Esophagus squamous epithelium (tissue), 5 donors: ENCODE measurements around the gene KRTAP4-4. TPM values are rescaled to one million over a fixed set of nuclear protein-coding genes. Genes with fewer than 3 reads are reported as not detected.
"Not testable (repeated sequence)": the region's sequence is repeated elsewhere in the genome, so short reads cannot be mapped to it uniquely, and the experiment has no call there.

ENCODE experiments used
- DNase-seq: peaks from one replicate; lab custom pipeline; 2025; lab: John Stamatoyannopoulos, UW
- H3K27ac ChIP-seq, 4 donors: fragments of 200-600 bp; sonication (generic); one replicate each; pipeline ENCODE4 v1.5.1; 2016 to 2019; ENCODE audit warnings: mild to moderate bottlenecking in 1 of 4
- H3K27me3 ChIP-seq, 4 donors: fragments of 200-600 bp; sonication (generic); 1 replicate in 3 of 4; 2 replicates in 1 of 4; pipeline versions ENCODE4 v1.5.1 to v1.6.0; 2017 to 2021; ENCODE audit warnings: antibody characterized with exemption in 1 of 4
- H3K36me3 ChIP-seq, 3 donors: fragments of 200-600 bp; sonication (generic); one replicate each; pipeline ENCODE4 v1.5.1; 2016 to 2019
- H3K4me1 ChIP-seq, 3 donors: fragments of 200-600 bp; sonication (generic); one replicate each; pipeline ENCODE4 v1.5.1; 2017 to 2019
- H3K4me3 ChIP-seq, 4 donors: fragments of 200-600 bp; sonication (generic); 1 replicate in 3 of 4; 2 replicates in 1 of 4; pipeline ENCODE4 v1.5.1; 2016 to 2019; ENCODE audit warnings: mild to moderate bottlenecking in 2 of 4, moderate library complexity in 1 of 4
- H3K9me3 ChIP-seq, 3 donors: fragments of 200-600 bp; sonication (generic); one replicate each; pipeline ENCODE4 v1.5.1; 2016 to 2019
- POLR2A ChIP-seq, 4 donors: fragments of 450-650 bp; IDR thresholded peaks; one replicate each; pipeline ENCODE4 v1.6.1; 2017; ENCODE audit warnings: antibody characterized with exemption in 4 of 4, mild to moderate bottlenecking in 4 of 4, moderate library complexity in 3 of 4
- WGBS, 2 donors: methylation state at CpG; one replicate each; pipeline ENCODE4 v1.1.5; 2018; 5-methylcytosine and 5-hydroxymethylcytosine counted together
- intact Hi-C: fragments of 100-400 bp; cut with DNase I; formaldehyde crosslinking; loops from one replicate; pipeline ENCODE4 v1.15.0; 2022
- total RNA-seq, 4 donors: library from RNA; depleted of rRNA; stranded (reverse); fragments of >200 nt; gene quantifications; one replicate each; pipeline ENCODE4 v1.1.0, GENCODE V29; 2016
- TF ChIP-seq, protein P1 (sequence below), 6 experiments: fragments of 450-650 bp in 4 of 6; fragments of 200-600 bp in 2 of 6; sonication (generic) in 2 of 6; IDR thresholded peaks; one replicate each; pipeline ENCODE4 v1.5.1; 2016 to 2019; ENCODE audit warnings: antibody characterized with exemption in 6 of 6, mild to moderate bottlenecking in 4 of 6, moderate library complexity in 4 of 6
- donor health status: DM: yes; HTN: yes; CAD: no.

Gene KRTAP4-4
- total RNA-seq, 4 donors from 2014 or later, result not detected

DNA sequence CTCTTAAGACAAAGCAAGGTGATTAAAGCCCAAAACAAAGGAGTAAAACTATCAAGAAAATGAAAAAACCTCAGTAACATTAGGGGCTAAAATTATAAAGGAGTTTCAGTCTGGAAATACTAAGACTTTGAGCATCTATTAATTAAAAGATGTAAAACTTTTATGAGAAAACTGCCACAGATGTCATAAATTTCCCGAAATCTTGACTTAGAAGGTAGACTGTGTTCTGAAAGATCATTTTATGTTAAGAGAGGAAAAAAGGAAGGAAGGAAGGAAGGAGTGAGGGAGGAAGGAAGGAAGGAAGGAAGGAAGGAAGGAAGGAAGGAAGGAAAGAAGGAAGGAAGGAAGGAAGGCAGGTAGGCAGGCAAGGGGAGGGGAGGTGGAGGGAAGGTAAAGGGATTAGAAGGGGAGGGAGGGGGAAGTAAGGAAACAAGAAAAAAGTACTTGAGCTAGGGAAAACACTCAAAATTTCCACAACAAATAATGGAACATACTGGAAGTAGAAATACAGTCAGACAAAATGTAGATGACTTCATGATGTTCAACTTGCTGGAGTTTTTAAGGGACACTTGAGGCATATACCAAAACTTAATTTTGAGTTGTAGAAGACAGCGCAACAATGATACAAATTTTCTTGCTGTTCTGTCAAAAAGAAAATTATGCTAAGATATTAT lies 12.9 kb downstream of the KRTAP4-4 start:
- no peaks in the 10 kb centered on the region for H3K36me3 ChIP-seq
- peaks cover 0 to 14% (median 14%) of the 10 kb centered on the region in 3 donors for H3K9me3 ChIP-seq
- DNase-seq, result no peak
- TF ChIP-seq, protein P1, sequence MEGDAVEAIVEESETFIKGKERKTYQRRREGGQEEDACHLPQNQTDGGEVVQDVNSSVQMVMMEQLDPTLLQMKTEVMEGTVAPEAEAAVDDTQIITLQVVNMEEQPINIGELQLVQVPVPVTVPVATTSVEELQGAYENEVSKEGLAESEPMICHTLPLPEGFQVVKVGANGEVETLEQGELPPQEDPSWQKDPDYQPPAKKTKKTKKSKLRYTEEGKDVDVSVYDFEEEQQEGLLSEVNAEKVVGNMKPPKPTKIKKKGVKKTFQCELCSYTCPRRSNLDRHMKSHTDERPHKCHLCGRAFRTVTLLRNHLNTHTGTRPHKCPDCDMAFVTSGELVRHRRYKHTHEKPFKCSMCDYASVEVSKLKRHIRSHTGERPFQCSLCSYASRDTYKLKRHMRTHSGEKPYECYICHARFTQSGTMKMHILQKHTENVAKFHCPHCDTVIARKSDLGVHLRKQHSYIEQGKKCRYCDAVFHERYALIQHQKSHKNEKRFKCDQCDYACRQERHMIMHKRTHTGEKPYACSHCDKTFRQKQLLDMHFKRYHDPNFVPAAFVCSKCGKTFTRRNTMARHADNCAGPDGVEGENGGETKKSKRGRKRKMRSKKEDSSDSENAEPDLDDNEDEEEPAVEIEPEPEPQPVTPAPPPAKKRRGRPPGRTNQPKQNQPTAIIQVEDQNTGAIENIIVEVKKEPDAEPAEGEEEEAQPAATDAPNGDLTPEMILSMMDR (IDR thresholded peaks at IDR 0.05), result no peak
- TF ChIP-seq POLR2A (IDR thresholded peaks at IDR 0.05), result no peak
- no peaks in the 10 kb centered on the region for H3K27me3 ChIP-seq
- no peak overlapping the region for H3K27ac ChIP-seq
- intact Hi-C loops, result no loop called here
- 88 to 93% methylated on average over 2 of the region's 2 CpGs for WGBS, 2 donors
- no peak overlapping the region for H3K4me3 ChIP-seq
- no peaks in the 10 kb centered on the region for H3K4me1 ChIP-seq

DNA sequence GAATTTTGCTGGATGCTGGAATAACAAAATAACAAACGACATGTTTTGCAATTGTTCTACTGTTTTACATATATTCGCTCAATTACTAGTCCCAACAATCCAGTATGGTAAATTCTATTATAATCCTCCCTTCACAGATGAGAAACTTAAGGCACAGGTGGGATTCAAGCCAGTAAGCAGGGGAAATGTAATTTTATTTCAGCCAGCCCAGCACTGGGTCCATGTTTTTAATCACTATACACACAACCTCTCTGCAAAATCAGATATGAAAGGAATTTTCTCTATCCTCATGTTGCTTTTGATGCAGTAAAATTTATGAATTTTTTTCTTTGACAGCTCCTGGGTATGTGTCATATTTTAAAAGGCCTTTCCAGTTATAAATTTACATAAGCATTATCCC lies 15.3 kb downstream of the KRTAP4-4 start:
- no peak overlapping the region for H3K27ac ChIP-seq
- H3K36me3 ChIP-seq, result no peaks in the 10 kb centered on the region
- WGBS, 2 donors, result 83 to 91% methylated on average over 2 of the region's 2 CpGs
- intact Hi-C loops, result no loop called here
- H3K4me3 ChIP-seq, result no peak overlapping the region
- H3K27me3 ChIP-seq, result peaks cover 0 to 1% (median 0%) of the 10 kb centered on the region in 4 donors
- H3K9me3 ChIP-seq, result peaks cover 0 to 21% (median 17%) of the 10 kb centered on the region in 3 donors
- no peaks in the 10 kb centered on the region for H3K4me1 ChIP-seq
- DNase-seq, result no peak
- TF ChIP-seq, protein P1 (IDR thresholded peaks at IDR 0.05), result no peak
- TF ChIP-seq POLR2A (IDR thresholded peaks at IDR 0.05), result no peak

DNA sequence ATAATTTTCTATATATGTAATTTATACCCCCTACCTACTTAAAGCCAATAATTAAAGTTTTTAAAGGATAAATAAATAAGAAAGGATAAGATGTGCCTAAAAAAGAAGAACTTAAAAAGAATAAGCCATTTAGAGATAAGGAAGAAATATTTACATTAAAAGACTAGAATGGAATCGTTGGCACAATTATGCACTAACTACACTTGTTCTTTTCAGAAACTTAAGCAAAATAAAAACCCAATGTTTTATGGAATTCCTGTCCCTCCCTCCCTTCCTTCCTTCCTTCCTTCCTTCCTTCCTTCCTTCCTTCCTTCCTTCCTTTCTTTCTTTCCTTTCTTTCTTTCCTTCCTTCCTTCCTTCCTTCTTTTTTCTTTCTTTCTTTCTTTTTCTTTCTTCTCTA lies 15.7 kb downstream of the KRTAP4-4 start:
- Histone ChIP-seq H3K4me3 (no peak overlapping the region), H3K9me3 (peaks cover 0 to 25% (median 18%) of the 10 kb centered on the region in 3 donors), H3K27ac (no peak overlapping the region), H3K36me3 (no peaks in the 10 kb centered on the region), H3K27me3 (peaks cover 0 to 6% (median 0%) of the 10 kb centered on the region in 4 donors), H3K4me1 (no peaks in the 10 kb centered on the region)
- intact Hi-C loops, result no loop called here
- DNase-seq, result no peak
- TF ChIP-seq POLR2A (IDR thresholded peaks at IDR 0.05), result no peak
- TF ChIP-seq, protein P1 (IDR thresholded peaks at IDR 0.05), result no peak
- 82 to 84% methylated on average over 1 of the region's 1 CpG for WGBS, 2 donors

DNA sequence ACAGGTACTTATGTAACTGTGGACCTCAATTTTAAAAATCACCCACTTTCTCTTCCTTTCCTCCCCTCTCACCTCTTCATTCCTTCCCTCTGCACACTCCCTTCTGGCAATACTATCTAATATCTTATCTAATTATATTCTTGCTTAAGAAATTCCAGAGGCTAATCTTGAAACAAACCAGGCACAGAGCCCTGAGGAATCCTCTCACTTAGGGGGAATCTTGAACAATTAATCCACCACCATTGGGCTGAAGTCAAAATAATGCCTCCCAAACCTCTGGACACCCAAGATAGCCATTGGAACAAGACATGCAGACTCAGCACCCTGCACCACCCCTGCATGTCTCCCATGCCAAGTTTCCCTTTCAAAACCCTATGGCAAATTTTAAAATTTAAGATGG lies 19.2 kb downstream of the KRTAP4-4 start:
- TF ChIP-seq POLR2A (IDR thresholded peaks at IDR 0.05), result no peak
- TF ChIP-seq, protein P1 (IDR thresholded peaks at IDR 0.05), result no peak
- no peaks in the 10 kb centered on the region for H3K36me3 ChIP-seq
- no peaks in the 10 kb centered on the region for H3K4me1 ChIP-seq
- H3K27ac ChIP-seq, result no peak overlapping the region
- DNase-seq, result no peak
- intact Hi-C loops, result no loop called here
- peaks cover 0 to 27% (median 18%) of the 10 kb centered on the region in 3 donors for H3K9me3 ChIP-seq
- no peak overlapping the region for H3K4me3 ChIP-seq
- H3K27me3 ChIP-seq, result peaks cover 0 to 9% (median 0%) of the 10 kb centered on the region in 4 donors

DNA sequence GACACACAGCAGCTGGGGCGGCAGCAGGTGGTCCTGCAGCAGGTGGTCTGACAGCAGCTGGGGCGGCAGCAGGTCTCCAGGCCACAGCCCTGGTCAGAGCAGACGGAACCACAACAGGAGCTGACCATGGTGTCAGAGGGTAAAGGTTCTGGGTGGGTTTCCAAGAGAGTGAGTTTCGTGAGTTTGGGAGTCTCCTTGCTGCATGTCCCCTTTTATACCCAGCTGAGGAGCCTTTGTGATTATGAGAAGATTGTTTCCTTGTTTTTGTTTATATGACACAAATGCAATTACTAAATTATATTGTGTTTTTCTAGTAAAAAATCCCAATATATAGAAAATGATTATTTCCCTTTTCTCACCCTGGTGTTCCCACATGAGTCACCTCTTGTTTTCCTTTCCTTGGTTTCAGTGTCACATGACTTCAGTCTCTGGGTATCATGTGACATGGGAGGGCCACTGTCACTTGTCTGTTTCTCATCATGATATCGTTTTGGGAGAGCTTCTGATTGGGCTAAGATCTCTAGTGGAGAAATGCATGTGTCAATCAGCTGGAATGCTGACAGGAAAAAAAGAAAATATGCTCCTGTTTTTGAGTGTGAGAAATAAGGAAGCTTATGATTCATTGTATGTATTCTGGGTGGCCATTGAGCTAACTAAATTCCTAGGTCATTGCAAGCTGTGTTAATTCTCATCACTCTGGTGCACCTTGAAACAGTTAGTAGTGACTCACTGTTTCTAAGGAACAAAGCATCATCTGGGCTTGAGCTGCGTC lies 20.0 kb downstream of the KRTAP4-4 start, which contains the start of gene KRTAP4-6:
Gene KRTAP4-6 (minus strand): TSS at position 185 of the 772 bp plus-strand sequence. CDS start 57 bp downstream, at position 128.
- no peaks in the 10 kb centered on the region for H3K36me3 ChIP-seq
- intact Hi-C loops, result no loop called here
- WGBS, 2 donors, result 70 to 75% methylated on average over 6 of the region's 6 CpGs
- H3K4me3 ChIP-seq, result no peak within 1 kb of the TSS
- H3K27ac ChIP-seq, result no peak within 1 kb of the TSS
- peaks cover 0 to 27% (median 18%) of the 10 kb centered on the region in 3 donors for H3K9me3 ChIP-seq
- no peak for DNase-seq
- peaks cover 0 to 9% (median 0%) of the 10 kb centered on the region in 4 donors for H3K27me3 ChIP-seq
- no peaks in the 10 kb centered on the region for H3K4me1 ChIP-seq
- TF ChIP-seq POLR2A (IDR thresholded peaks at IDR 0.05), result no peak
- TF ChIP-seq, protein P1 (IDR thresholded peaks at IDR 0.05), result no peak

DNA sequence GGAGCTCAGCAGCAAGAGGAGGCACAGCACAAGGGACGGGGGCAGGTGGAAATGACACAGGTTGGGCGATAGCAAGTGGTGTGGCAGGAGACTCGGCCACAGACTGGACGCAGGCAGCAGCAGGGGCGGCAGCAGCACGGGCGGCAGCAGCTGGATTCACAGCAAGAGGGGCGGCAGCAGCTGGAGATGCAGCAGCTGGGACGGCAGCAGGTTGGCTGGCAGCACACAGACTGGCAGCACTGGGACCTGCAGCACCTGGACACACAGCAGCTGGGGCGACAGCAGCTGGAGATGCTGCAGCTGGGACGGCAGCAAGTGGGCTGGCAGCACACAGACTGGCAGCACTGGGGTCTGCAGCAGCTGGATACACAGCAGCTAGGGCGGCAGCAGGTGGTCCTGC lies 20.7 kb downstream of the KRTAP4-4 start:
- H3K4me3 ChIP-seq, DNase-seq, H3K4me1 ChIP-seq, intact Hi-C loops, H3K36me3 ChIP-seq, H3K27me3 ChIP-seq, H3K27ac ChIP-seq: not testable (repeated sequence)
- H3K9me3 ChIP-seq, result peaks cover 0 to 27% (median 18%) of the 10 kb centered on the region in 3 donors
- 86 to 92% methylated on average over 2 to 8 of the region's 12 CpGs for WGBS, 2 donors
